GM18951 (cell line): ENCODE measurements around the gene HOXD8.

Experiments used
- POLR2A ChIP-seq: IDR thresholded peaks from 4 replicates; pipeline ENCODE4 v1.6.1; 2011; ENCODE audit warnings: mild to moderate bottlenecking; ENCODE audit not compliant: insufficient read length, insufficient read depth; ENCODE audit errors: extremely low read depth
- in situ Hi-C: fragments of 300-500 bp; cut with MboI; formaldehyde crosslinking; loops from one replicate; pipeline ENCODE4 v1.12.0; 2022; ENCODE audit warnings: low sequenced_read_pairs, mixed read lengths, inconsistent platforms; ENCODE audit not compliant: unreplicated experiment

The HOXD8 gene

GRCh38 chr2:176137906-176138305 is 8.4 kb downstream of the HOXD8 start:
- no peak for TF ChIP-seq POLR2A
- in situ Hi-C loops, result no loop called here

GRCh38 chr2:176138526-176138922 is 9.0 kb downstream of the HOXD8 start:
- TF ChIP-seq POLR2A, result no peak
- in situ Hi-C loops, result no loop called here

GRCh38 chr2:176138923-176139660 is 9.6 kb downstream of the HOXD8 start:
- no peak for TF ChIP-seq POLR2A
- in situ Hi-C loops, result no loop called here

DNA sequence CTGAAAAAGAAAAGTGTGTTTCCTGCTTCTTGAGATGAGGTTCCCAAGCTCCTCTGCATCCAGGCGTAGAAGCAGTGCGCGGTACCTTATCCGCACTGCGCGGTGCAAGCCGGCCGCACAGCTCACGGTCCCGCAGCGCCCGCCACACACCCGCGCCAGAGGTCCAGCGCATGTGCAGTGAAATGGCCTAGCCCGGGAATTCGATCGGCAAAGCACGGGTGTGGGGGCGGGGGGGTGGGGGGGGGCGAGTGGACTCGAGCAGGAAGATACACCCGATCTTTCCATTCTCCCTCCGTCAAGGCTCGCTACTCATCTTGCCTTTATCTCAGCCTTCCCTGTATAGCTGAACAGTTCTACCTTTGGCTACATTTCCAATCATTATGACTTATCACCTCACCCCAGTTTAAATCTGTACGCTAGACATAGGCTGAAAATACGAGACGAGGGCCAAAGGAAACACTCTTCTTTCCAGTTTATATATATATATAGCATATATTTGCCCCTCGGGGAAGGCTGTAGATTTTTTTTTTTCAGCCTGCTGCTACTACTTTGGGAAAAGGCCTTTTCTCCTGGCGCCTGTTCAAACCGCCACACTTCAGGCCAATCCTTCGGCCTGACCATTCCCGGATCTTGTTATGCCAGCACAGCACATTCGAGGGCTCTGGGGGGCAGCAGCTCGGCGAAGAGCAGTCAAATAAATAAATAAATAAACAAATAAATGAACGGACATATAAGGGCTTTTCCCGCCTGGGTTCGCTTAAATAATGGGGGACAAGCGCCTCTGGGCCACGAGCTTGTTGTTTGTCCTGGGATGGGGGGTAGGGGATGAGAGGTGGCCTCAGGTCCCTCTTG is 10.4 kb downstream of the HOXD8 start:
- in situ Hi-C loops, result loop anchor here (10.0 kb wide), 2 partner anchors 315 to 415 kb away; no protein-coding TSS in a partner anchor
- TF ChIP-seq POLR2A, result no peak

- no peak for TF ChIP-seq POLR2A
- in situ Hi-C loops, result loop anchor here (10.0 kb wide), 2 partner anchors 314 to 414 kb away; no protein-coding TSS in a partner anchor
Measured at GRCh38 chr2:176140513-176141317, 11.2 kb downstream of the HOXD8 start.

DNA sequence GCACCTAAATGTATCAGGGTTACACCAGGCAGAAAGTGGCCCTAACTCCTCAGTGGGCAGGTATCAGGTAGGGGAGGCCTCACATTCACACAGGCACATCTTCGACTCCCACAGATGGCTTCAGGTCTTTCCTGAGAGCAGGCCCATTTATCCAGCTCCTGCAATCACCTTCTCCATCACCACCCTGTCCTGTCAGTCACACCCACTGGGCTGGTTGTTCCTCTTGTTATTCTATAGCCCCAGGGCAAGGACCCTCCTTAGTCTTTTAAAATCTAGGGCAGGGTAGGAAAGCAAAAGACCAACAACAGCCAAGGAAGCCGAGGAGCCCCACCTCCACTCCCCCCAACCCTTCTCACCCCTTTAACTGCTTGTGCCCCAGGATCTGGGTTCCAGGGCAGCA is 12.8 kb downstream of the HOXD8 start:
- no peak for TF ChIP-seq POLR2A
- in situ Hi-C loops, result loop anchor here (10.0 kb wide), 2 partner anchors 313 to 413 kb away; no protein-coding TSS in a partner anchor

GRCh38 chr2:176145085-176145969 is 15.8 kb downstream of the HOXD8 start:
- in situ Hi-C loops, result loop anchor here (10.0 kb wide), 2 partner anchors 309 to 409 kb away; no protein-coding TSS in a partner anchor
- TF ChIP-seq POLR2A, result no peak

GRCh38 chr2:176146101-176146500 is 16.6 kb downstream of the HOXD8 start:
- no peak for TF ChIP-seq POLR2A
- in situ Hi-C loops, result loop anchor here (10.0 kb wide), 2 partner anchors 309 to 409 kb away; no protein-coding TSS in a partner anchor

DNA sequence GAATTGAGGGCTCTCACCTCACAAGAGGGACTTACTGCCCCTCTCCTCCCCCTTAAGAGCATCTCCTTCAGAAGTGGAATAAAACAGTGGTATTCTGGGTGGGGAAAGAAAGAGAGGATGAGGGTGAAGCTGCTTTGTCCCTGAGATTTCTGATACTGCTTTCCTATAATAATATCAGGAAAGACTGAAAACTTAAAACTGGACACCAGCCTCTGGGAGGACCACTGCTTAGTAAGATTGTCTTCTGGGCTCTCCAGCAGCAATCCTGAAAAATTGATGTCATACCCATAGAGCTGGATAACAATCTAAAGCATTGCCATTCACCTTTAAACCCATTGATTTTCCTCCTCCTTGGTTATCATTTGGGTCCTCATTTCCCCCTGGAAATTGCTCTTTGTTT is 17.1 kb downstream of the HOXD8 start:
- in situ Hi-C loops, result loop anchor here (10.0 kb wide), 2 partner anchors 308 to 408 kb away; no protein-coding TSS in a partner anchor

DNA sequence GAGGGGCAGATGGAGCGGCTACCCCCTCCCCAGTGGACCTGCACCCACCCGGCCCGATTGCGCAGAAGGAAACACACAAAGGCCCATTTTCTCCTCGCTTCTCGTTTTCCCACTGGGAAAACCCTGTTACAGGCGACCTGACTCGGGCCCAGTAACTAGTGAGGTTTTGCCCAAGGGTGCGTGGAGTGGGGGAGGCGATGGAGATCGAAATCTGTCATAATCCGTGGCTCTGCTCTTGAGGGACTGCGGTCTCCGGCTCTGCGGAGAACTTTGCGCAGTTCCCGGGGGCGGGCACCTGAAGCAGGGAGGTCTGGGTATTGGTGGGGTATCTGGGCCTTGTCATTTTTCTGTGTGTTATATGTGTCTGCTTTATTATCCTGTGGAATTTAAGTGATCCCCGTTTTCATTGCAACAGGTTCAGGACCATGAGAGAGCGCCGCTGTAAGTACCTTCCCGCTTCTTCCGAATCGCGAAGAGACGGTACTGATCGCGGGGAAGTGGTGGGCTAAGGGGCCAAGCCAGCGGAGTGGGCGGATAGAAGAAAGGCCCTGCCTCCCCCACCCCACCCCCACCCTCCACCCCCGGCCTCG is 17.8 kb downstream of the HOXD8 start:
- TF ChIP-seq POLR2A, result no peak
- in situ Hi-C loops, result loop anchor here (10.0 kb wide), 2 partner anchors 307 to 407 kb away; no protein-coding TSS in a partner anchor

More for the DNA sequence above, 17.1 kb downstream of the HOXD8 start:
- TF ChIP-seq POLR2A, result no peak

DNA sequence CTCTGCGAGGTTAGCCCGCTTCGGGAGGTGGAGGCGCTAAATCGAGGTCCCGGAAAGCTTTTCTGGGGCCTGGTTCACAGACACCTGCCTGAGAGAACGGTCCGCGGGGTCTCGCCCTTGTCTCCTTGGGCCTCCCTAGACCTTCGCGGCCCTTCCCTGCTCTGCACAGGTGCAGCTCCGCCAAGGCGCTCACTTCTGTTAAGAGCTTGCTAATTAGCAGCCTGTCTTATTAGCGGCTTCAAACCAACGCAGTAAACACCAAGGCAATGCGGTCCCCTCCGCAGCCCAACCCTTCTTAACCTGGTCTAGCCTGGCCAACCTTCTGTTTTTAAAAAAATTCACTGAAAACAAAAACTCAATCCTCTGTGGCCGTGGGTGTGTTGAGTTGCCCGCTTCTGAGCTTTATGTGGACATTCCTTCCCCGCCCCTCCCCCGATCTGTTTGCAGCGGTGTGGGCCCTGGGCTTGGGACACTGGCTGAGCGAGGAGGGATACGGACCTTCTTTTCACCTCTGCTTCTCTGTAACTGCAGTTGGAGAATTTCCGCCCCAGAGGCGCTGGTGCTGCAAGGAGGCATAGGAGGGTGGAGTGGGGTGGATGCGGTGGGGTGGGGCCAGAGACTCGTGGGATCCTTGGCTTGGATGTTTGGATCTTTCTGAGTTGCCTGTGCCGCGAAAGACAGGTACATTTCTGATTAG is 18.4 kb downstream of the HOXD8 start:
- no peak for TF ChIP-seq POLR2A
- in situ Hi-C loops, result loop anchor here (10.0 kb wide), 2 partner anchors 307 to 407 kb away; no protein-coding TSS in a partner anchor
